ENCODE results near the gene SPATA31D4. TPM values are rescaled to one million over a fixed set of nuclear protein-coding genes. Genes with fewer than 3 reads are reported as not detected.
"Not testable (repeated sequence)": the region's sequence is repeated elsewhere in the genome, so short reads cannot be mapped to it uniquely, and the experiment has no call there.

Gene SPATA31D4
- total RNA-seq, 2 experiments from 2014 or later = not detected

DNA sequence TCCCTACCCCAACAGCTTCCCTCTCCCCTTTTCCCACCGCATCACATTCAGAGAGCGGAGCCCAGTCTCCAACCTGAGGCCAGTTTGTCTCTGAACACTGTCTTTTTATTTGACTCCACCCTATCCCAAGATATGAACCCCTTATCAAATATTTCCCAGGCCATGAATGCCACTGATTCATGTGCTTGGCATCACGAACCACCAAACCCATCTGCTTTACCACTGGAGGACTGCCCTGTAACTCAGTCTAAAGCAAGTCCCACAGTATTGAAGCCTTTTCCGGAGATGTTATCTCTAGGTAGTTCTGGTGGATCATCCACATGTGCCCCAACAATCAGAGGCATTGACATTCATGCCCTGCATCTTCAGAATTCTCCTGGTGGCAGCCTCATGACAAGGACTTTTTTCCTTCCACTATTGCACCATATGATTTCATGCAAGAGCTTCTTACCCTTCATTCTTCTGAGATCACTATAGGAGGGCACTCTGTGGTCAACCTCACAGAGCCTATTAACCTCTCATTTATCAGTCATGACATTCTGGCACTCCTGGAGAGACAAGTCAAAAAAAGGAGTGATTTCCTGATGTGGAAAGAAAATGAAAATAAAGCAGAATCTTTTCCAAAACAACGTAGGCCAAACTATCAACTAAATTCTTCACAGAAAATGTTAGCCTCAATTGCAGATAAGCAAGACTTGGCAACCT is 12.3 kb upstream of the SPATA31D4 start:
- H3K4me1 Mint-ChIP-seq = no peaks in the 10 kb centered on the region
- DNase-seq (no peak), ATAC-seq (no peak)
- no peaks in the 10 kb centered on the region for H3K36me3 Mint-ChIP-seq
- peaks cover 5% of the 10 kb centered on the region for H3K9me3 Mint-ChIP-seq (ENCODE audit: low read depth)
- CTCF ChIA-PET = no interaction called here
- H3K4me3 Mint-ChIP-seq = no peak overlapping the region
- H3K27ac Mint-ChIP-seq = no peak overlapping the region
- no peaks in the 10 kb centered on the region for H3K27me3 Mint-ChIP-seq

DNA sequence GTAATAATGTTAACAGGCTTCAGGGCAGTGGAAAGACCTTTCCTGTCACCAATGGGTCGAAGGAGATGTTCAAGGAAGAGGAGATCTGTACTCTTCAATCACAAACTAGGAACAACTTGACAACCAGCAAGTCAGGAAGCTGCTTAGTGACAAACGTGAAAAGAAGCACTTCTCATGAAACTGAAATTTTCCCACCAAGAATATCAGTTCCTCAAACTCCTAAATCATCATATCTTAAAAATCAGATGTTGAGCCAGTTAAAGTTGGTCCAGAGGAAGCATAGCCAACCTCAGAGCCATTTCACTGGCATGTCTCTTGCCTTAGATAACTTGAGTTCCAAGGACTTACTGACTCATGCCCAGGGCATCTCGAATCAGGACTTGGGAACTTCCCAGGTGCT is 9.7 kb upstream of the SPATA31D4 start:
- H3K4me1 Mint-ChIP-seq; CTCF ChIA-PET; H3K27ac Mint-ChIP-seq; DNase-seq; H3K27me3 Mint-ChIP-seq; ATAC-seq; H3K9me3 Mint-ChIP-seq (ENCODE audit: low read depth); H3K36me3 Mint-ChIP-seq; H3K4me3 Mint-ChIP-seq: not testable (repeated sequence)

DNA sequence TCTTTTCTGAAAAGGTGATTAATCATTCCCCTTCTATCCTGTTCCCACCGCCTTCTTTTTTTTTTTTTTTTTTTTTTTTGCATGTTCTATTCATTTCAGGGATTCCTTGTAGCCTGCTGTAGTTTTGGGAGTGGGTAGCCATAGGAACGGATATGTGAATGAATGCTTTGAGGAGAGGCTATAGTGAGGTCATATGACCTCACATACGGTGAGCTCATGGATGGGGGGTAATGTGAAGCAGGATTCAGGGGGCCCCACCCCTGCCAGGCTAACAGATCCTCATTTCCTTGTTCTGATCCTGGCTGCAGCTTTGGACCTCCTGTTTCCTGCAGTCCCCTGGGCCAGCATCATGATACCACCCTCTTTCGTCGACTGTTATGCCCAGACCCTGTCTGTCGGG is 1.9 kb downstream of the SPATA31D4 start:
- DNase-seq; ATAC-seq; CTCF ChIA-PET; H3K27ac Mint-ChIP-seq; H3K4me3 Mint-ChIP-seq; H3K27me3 Mint-ChIP-seq; H3K36me3 Mint-ChIP-seq; H3K4me1 Mint-ChIP-seq; H3K9me3 Mint-ChIP-seq (ENCODE audit: low read depth): not testable (repeated sequence)

DNA sequence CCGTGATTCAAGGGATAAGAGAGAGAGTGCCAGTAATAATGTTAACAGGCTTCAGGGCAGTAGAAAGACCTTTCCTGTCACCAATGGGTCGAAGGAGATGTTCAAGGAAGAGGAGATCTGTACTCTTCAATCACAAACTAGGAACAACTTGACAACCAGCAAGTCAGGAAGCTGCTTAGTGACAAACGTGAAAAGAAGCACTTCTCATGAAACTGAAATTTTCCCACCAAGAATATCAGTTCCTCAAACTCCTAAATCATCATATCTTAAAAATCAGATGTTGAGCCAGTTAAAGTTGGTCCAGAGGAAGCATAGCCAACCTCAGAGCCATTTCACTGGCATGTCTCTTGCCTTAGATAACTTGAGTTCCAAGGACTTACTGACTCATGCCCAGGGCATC is 5.3 kb downstream of the SPATA31D4 start:
- DNase-seq; H3K27me3 Mint-ChIP-seq; H3K36me3 Mint-ChIP-seq; ATAC-seq; H3K9me3 Mint-ChIP-seq (ENCODE audit: low read depth); H3K27ac Mint-ChIP-seq; CTCF ChIA-PET; H3K4me3 Mint-ChIP-seq; H3K4me1 Mint-ChIP-seq: not testable (repeated sequence)

DNA sequence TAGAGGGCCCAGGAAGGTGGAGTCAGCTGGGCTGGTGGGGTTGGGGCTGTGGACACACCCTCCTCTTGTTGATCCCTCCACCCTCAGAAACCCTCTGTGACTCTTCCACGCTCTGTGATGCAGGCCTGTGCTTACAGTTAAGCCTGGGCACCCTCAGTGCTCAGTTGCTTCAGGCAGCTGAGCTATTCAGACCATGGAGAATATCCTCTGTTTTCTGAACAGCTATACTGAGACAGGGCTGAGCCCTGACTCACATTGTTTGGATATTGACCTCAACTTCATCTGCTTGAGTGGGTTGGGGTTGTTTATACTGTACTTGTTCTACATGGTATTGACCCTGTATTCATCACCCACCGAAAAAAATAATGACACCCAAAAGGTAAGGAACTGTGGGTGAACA is 15.2 kb downstream of the SPATA31D4 start, which contains the start of gene SPATA31D3:
SPATA31D3 (plus strand) TSS at position 108 of the 400 bp plus-strand sequence; CDS start at position 194, 86 bp downstream.
- H3K27ac Mint-ChIP-seq; DNase-seq; H3K4me1 Mint-ChIP-seq; H3K4me3 Mint-ChIP-seq; H3K9me3 Mint-ChIP-seq (ENCODE audit: low read depth); ATAC-seq; CTCF ChIA-PET; H3K36me3 Mint-ChIP-seq; H3K27me3 Mint-ChIP-seq: not testable (repeated sequence)

DNA sequence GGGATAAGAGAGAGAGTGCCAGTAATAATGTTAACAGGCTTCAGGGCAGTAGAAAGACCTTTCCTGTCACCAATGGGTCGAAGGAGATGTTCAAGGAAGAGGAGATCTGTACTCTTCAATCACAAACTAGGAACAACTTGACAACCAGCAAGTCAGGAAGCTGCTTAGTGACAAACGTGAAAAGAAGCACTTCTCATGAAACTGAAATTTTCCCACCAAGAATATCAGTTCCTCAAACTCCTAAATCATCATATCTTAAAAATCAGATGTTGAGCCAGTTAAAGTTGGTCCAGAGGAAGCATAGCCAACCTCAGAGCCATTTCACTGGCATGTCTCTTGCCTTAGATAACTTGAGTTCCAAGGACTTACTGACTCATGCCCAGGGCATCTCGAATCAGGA is 20.4 kb downstream of the SPATA31D4 start:
- peaks cover 13% of the 10 kb centered on the region for H3K9me3 Mint-ChIP-seq (ENCODE audit: low read depth)
- H3K4me1 Mint-ChIP-seq, H3K27ac Mint-ChIP-seq, H3K27me3 Mint-ChIP-seq, ATAC-seq, DNase-seq, H3K4me3 Mint-ChIP-seq, CTCF ChIA-PET, H3K36me3 Mint-ChIP-seq: not testable (repeated sequence)

DNA sequence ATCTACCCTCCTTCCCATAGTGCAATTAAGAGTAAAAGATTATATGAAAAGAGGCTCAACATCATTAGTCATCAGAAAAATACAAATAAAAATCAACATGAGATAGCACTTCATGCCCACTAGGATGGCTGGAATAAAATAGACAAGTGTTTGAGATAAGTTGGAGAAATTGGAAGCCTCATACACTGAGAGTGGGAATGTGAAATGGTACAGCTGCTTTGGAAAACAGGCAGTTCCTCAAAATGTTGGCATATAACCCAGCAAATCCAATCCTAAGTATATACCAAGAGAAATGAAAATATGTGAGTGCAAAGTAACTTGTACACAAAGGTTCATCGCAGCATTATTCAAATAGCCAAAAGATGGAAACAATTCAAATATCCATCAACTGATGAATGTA is 24.9 kb downstream of the SPATA31D4 start:
- CTCF ChIA-PET = no interaction called here
- ATAC-seq = no peak
- Mint-ChIP-seq H3K4me3 (no peak overlapping the region), H3K4me1 (no peaks in the 10 kb centered on the region), H3K36me3 (peaks cover 2% of the 10 kb centered on the region), H3K9me3 (ENCODE audit: low read depth) (peaks cover 31% of the 10 kb centered on the region), H3K27ac (no peak overlapping the region), H3K27me3 (no peaks in the 10 kb centered on the region)
- no peak for DNase-seq

DNA sequence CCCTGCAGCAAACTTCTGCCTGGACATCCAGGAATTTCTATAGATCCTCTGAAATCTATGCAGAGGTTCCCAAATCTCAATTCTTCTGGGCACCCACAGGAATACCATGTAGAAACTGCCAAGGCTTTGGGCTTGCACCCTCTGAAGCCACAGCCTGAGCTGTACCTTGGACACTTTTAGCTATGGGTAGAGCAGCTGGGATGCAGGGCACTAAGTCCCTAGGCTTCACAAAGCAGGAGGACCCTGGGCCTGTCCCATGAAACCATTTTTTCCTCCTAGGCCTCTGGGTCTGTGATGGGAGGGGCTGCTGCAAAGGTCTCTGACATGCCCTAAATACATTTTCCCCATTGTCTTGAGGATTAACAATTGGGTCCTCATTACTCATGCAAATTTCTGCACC is 27.4 kb downstream of the SPATA31D4 start:
- H3K27ac Mint-ChIP-seq = no peak overlapping the region
- CTCF ChIA-PET = no interaction called here
- no peak overlapping the region for H3K4me3 Mint-ChIP-seq
- no peaks in the 10 kb centered on the region for H3K27me3 Mint-ChIP-seq
- ATAC-seq (no peak), DNase-seq (no peak)
- H3K4me1 Mint-ChIP-seq = no peaks in the 10 kb centered on the region
- peaks cover 2% of the 10 kb centered on the region for H3K36me3 Mint-ChIP-seq
- H3K9me3 Mint-ChIP-seq (ENCODE audit: low read depth) = peaks cover 30% of the 10 kb centered on the region

DNA sequence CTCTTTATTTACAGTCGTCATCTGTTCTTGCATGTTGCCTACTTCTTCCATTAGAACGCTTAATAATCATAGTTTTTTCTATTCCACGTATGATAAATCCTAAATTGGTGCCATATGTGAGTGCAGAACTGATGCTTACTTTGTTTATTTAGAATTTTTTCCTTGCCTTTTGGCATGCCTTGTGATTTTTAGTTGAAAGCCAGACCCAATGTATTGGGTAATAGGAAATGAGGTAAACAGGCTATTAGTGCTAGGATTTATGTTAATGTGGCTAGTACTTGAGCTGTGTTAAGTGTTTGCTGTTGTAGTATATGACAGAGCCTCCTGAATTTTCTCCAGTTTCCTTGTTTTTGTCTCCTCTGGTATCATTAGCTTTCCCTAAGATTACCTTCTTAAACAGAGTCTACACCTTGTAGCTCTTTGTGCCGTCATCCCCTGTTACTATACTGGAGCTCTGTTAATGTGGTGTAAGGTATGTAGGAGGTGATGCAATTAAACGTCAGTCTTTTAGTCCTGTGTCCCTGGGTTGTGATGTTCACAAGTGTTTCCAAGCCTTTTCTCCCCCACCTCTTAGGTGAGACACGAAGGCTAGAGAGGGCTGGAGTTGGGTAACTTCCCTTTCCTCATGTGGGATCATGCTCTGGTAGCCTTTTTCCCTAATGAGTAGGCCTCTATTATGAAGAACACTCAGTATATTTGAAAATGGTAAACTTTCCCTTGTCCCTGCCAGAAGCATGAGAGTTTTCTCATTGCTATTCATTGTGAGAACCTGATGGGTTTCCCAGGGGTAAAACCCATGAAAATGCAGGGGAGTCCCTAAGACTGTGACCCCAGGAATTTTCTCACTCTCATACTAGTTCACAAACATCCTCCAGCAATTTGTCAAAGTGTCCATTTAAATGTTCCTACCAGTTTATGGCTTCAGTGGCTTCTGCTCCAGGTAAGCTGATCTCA is 36.3 kb downstream of the SPATA31D4 start:
- Mint-ChIP-seq H3K9me3 (ENCODE audit: low read depth) (peaks cover 9% of the 10 kb centered on the region), H3K27me3 (no peaks in the 10 kb centered on the region), H3K4me3 (no peak overlapping the region), H3K27ac (no peak overlapping the region), H3K36me3 (no peaks in the 10 kb centered on the region), H3K4me1 (no peaks in the 10 kb centered on the region)
- no peak for ATAC-seq
- CTCF ChIA-PET = no interaction called here
- DNase-seq = no peak

DNA sequence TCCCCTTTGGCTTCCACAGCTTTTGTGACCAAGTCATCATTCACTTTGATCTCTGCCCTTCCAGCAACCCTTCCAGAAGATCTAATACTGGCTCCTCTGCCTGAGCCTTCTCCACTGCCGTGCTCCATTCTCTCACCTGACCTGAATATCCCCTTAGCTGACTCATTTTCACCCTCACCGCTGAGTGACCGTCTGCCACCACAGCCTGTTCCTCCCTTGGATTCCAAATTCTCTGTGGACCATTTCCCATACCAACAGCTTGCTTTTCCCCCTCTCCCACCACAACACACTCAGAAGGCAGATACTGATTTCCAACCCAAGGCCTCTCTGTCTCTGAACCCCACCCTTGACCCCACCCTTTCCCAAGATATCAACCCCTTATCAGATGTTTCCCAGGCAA is 39.8 kb downstream of the SPATA31D4 start:
- Mint-ChIP-seq H3K27me3 (no peaks in the 10 kb centered on the region), H3K9me3 (ENCODE audit: low read depth) (peaks cover 11% of the 10 kb centered on the region), H3K4me3 (no peak overlapping the region), H3K36me3 (no peaks in the 10 kb centered on the region), H3K4me1 (no peaks in the 10 kb centered on the region), H3K27ac (no peak overlapping the region)
- DNase-seq (no peak), ATAC-seq (no peak)
- CTCF ChIA-PET = no interaction called here

DNA sequence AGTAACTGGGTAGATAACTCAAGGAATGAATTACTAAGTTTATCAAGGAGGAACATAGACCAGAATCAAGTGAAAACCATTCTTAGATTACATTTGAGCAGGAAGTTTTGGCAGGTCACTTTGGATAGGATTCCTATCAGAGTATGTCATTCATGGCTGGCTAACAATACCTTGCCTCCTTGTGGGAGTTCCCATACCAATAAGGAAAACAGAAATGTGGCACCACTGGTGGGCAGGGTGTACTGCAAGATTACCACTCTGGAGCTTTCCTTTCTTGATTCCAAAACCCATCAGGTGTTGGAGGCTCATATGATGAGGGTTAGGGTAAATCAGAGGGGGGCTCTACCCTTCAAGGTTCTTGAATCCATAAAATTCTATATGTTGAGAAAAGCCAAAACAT is 41.7 kb downstream of the SPATA31D4 start:
- CTCF ChIA-PET = no interaction called here
- DNase-seq (no peak), ATAC-seq (no peak)
- Mint-ChIP-seq H3K27me3 (no peaks in the 10 kb centered on the region), H3K36me3 (no peaks in the 10 kb centered on the region), H3K27ac (no peak overlapping the region), H3K4me3 (no peak overlapping the region), H3K9me3 (ENCODE audit: low read depth) (peaks cover 14% of the 10 kb centered on the region), H3K4me1 (no peaks in the 10 kb centered on the region)

DNA sequence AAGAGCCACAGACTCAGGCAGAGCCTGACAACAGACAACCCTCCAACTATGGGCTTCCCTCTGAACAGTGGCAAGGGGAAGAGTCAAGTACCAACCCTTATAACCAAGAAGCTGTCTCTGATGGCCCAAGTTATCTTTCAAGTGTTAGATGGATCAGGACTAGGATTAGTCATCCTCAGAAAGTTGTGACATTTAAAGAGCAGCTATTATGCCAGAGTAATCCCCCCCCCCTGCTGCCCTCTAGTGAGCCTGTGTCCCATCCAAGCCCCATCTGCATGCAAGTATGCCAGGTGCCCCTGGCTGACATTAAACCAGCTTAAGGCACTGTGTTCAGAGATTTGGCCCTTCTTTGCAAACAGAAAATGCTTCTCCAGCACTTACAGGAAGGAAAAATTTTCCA is 43.5 kb downstream of the SPATA31D4 start:
- CTCF ChIA-PET = no interaction called here
- DNase-seq (no peak), ATAC-seq (no peak)
- no peaks in the 10 kb centered on the region for H3K36me3 Mint-ChIP-seq
- no peaks in the 10 kb centered on the region for H3K27me3 Mint-ChIP-seq
- peaks cover 14% of the 10 kb centered on the region for H3K9me3 Mint-ChIP-seq (ENCODE audit: low read depth)
- no peak overlapping the region for H3K4me3 Mint-ChIP-seq
- H3K4me1 Mint-ChIP-seq = no peaks in the 10 kb centered on the region
- H3K27ac Mint-ChIP-seq = no peak overlapping the region

DNA sequence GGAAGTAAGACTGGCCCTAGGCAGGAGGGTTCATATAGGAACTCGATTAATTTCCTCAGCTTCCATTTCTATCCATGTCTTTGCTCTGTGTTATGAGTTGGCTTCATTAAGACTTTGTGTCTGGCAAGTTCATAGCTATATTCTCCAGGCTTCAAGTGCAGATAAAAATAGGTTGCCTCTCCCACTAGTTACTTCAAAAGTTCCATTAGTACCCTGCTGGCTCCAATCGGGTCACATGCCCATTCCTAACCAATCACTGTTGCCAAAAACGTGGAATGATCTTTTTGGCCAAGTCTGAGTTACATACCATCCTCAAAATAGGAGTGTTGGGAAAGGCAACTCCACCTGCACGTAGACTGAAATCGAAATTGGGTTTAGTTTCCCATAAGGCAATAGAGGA is 46.5 kb downstream of the SPATA31D4 start:
- Mint-ChIP-seq H3K4me1 (no peaks in the 10 kb centered on the region), H3K27ac (no peak overlapping the region), H3K27me3 (no peaks in the 10 kb centered on the region), H3K9me3 (ENCODE audit: low read depth) (peaks cover 10% of the 10 kb centered on the region), H3K36me3 (no peaks in the 10 kb centered on the region), H3K4me3 (no peak overlapping the region)
- CTCF ChIA-PET = no interaction called here
- no peak for DNase-seq
- no peak for ATAC-seq

DNA sequence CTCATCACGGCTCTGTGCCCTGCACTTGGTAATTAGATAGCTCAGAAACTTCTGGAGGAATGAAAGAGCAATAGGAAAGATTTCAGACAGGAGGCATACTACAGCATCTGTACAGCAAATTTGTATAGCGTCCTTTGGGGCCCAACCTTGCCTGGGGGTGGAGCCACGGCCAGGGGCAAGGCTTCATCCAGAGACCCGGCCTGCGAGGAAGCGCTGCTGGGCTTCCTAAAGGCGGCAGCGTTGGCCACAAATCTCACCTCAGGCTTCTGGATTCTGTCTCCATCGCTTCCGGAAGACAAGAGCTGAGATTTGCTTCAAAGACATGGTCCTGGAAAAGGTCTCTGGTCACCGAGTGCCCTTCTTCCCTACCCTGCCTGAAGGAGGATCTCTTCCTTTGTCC is 48.1 kb downstream of the SPATA31D4 start:
- CTCF ChIA-PET = no interaction called here
- no peaks in the 10 kb centered on the region for H3K36me3 Mint-ChIP-seq
- H3K4me3 Mint-ChIP-seq = no peak overlapping the region
- peaks cover 7% of the 10 kb centered on the region for H3K9me3 Mint-ChIP-seq (ENCODE audit: low read depth)
- H3K4me1 Mint-ChIP-seq = no peaks in the 10 kb centered on the region
- no peaks in the 10 kb centered on the region for H3K27me3 Mint-ChIP-seq
- H3K27ac Mint-ChIP-seq = no peak overlapping the region
- no peak for DNase-seq
- no peak for ATAC-seq

Data from activated CD8-positive, alpha-beta memory T cell treated with anti-CD3 and anti-CD28 coated beads, Interleukin-2, amount 10 ng/mL, durations not matched to agents 7 days and 5 days (primary cell).